HEK293 (cell line): ENCODE data around the gene PLCG2.

Experiments used
- KLF16 ChIP-seq: fragments of 450-650 bp; formaldehyde crosslinking; IDR thresholded peaks from 2 replicates; pipeline ENCODE4 v1.5.1; 2017; ENCODE audit warnings: missing biosample characterization, missing genetic modification characterization
- KLF9 ChIP-seq: fragments of 450-650 bp; formaldehyde crosslinking; IDR thresholded peaks from 2 replicates; pipeline ENCODE4 v1.5.1; 2016; ENCODE audit warnings: missing biosample characterization, missing genetic modification characterization, low read depth
- TCF7L2 ChIP-seq: IDR thresholded peaks from 2 replicates; pipeline ENCODE4 v1.6.1; 2011; ENCODE audit warnings: low read depth, mild to moderate bottlenecking, inconsistent platforms, low read length, moderate library complexity, borderline replicate concordance
- ZNF133 ChIP-seq: fragments of 450-650 bp; formaldehyde crosslinking; IDR thresholded peaks from 2 replicates; pipeline ENCODE4 v1.5.1; 2016; ENCODE audit warnings: missing biosample characterization, missing genetic modification characterization
- ZNF221 ChIP-seq: fragments of 450-650 bp; formaldehyde crosslinking; IDR thresholded peaks from 2 replicates; pipeline ENCODE4 v1.5.1; 2017; ENCODE audit warnings: missing biosample characterization, missing genetic modification characterization, borderline replicate concordance
- ZNF350 ChIP-seq: fragments of 450-650 bp; formaldehyde crosslinking; IDR thresholded peaks from 2 replicates; pipeline ENCODE4 v1.5.0; 2017; ENCODE audit warnings: missing biosample characterization, mild to moderate bottlenecking, missing genetic modification characterization
- TF ChIP-seq, protein P1 (sequence below): fragments of 450-650 bp; formaldehyde crosslinking; IDR thresholded peaks from 2 replicates; pipeline ENCODE4 v1.5.1; 2016; ENCODE audit warnings: missing biosample characterization, missing genetic modification characterization
- TF ChIP-seq, protein P2 (sequence below): IDR thresholded peaks from 2 replicates; pipeline ENCODE4 v1.6.1; 2011; ENCODE audit warnings: mild to moderate bottlenecking, low read depth, low read length, borderline replicate concordance
- TF ChIP-seq, protein P3 (sequence below): fragments of 450-650 bp; formaldehyde crosslinking; IDR thresholded peaks from 2 replicates; pipeline ENCODE4 v1.5.1; 2016; ENCODE audit warnings: missing biosample characterization, missing genetic modification characterization
- TF ChIP-seq, protein P4 (sequence below): fragments of 450-650 bp; formaldehyde crosslinking; conservative IDR thresholded peaks from 2 replicates; pipeline ENCODE4 v1.5.1; 2016; ENCODE audit warnings: low read depth, missing biosample characterization, missing genetic modification characterization

DNA sequence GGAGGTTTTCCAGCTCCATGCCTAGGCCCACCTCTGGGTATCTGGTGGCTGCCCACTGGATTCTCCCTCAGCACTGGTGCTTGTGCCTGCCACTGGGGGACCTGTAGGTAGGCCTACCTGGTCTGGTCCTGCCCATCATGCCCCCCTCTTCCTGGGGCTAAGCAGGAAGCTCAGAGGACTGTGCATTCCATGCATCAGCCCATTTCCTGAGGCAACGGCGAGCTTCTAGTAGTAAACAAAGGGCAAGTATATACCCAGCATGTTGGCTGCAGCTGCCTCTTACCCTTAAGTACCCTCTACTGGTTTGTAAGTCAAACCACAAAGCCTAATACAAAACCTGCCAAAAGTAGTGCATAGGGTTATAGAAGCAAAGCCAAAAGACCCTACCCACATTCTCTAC is 194.6 kb downstream of the PLCG2 start:
- TF ChIP-seq, protein P1, sequence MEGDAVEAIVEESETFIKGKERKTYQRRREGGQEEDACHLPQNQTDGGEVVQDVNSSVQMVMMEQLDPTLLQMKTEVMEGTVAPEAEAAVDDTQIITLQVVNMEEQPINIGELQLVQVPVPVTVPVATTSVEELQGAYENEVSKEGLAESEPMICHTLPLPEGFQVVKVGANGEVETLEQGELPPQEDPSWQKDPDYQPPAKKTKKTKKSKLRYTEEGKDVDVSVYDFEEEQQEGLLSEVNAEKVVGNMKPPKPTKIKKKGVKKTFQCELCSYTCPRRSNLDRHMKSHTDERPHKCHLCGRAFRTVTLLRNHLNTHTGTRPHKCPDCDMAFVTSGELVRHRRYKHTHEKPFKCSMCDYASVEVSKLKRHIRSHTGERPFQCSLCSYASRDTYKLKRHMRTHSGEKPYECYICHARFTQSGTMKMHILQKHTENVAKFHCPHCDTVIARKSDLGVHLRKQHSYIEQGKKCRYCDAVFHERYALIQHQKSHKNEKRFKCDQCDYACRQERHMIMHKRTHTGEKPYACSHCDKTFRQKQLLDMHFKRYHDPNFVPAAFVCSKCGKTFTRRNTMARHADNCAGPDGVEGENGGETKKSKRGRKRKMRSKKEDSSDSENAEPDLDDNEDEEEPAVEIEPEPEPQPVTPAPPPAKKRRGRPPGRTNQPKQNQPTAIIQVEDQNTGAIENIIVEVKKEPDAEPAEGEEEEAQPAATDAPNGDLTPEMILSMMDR (tag by site-specific recombination), result no peak
- TF ChIP-seq KLF9, result no peak
- TF ChIP-seq ZNF133 (tag by site-specific recombination), result no peak
- TF ChIP-seq, protein P2, sequence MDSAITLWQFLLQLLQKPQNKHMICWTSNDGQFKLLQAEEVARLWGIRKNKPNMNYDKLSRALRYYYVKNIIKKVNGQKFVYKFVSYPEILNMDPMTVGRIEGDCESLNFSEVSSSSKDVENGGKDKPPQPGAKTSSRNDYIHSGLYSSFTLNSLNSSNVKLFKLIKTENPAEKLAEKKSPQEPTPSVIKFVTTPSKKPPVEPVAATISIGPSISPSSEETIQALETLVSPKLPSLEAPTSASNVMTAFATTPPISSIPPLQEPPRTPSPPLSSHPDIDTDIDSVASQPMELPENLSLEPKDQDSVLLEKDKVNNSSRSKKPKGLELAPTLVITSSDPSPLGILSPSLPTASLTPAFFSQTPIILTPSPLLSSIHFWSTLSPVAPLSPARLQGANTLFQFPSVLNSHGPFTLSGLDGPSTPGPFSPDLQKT, result no peak
- no peak for TF ChIP-seq KLF16
- TF ChIP-seq ZNF350 (tag by site-specific recombination), result no peak
- TF ChIP-seq ZNF221 (tag by site-specific recombination), result no peak
- TF ChIP-seq, protein P3, sequence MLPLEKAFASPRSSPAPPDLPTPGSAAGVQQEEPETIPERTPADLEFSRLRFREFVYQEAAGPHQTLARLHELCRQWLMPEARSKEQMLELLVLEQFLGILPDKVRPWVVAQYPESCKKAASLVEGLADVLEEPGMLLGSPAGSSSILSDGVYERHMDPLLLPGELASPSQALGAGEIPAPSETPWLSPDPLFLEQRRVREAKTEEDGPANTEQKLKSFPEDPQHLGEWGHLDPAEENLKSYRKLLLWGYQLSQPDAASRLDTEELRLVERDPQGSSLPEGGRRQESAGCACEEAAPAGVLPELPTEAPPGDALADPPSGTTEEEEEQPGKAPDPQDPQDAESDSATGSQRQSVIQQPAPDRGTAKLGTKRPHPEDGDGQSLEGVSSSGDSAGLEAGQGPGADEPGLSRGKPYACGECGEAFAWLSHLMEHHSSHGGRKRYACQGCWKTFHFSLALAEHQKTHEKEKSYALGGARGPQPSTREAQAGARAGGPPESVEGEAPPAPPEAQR (tag by site-specific recombination), result no peak
- no peak for TF ChIP-seq TCF7L2
- TF ChIP-seq, protein P4, sequence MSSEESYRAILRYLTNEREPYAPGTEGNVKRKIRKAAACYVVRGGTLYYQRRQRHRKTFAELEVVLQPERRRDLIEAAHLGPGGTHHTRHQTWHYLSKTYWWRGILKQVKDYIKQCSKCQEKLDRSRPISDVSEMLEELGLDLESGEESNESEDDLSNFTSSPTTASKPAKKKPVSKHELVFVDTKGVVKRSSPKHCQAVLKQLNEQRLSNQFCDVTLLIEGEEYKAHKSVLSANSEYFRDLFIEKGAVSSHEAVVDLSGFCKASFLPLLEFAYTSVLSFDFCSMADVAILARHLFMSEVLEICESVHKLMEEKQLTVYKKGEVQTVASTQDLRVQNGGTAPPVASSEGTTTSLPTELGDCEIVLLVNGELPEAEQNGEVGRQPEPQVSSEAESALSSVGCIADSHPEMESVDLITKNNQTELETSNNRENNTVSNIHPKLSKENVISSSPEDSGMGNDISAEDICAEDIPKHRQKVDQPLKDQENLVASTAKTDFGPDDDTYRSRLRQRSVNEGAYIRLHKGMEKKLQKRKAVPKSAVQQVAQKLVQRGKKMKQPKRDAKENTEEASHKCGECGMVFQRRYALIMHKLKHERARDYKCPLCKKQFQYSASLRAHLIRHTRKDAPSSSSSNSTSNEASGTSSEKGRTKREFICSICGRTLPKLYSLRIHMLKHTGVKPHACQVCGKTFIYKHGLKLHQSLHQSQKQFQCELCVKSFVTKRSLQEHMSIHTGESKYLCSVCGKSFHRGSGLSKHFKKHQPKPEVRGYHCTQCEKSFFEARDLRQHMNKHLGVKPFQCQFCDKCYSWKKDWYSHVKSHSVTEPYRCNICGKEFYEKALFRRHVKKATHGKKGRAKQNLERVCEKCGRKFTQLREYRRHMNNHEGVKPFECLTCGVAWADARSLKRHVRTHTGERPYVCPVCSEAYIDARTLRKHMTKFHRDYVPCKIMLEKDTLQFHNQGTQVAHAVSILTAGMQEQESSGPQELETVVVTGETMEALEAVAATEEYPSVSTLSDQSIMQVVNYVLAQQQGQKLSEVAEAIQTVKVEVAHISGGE (tag by site-specific recombination), result no peak
